HepG2 (cell line): ENCODE results near the gene SESN1. TPM values are rescaled to one million over a fixed set of nuclear protein-coding genes. Genes with fewer than 3 reads are reported as not detected.

ENCODE experiments used
- ATAC-seq: fragments of 200-7000 bp; cut with Tn5 transposase; 3 replicates; pipeline ENCODE4 v1.9.1; 2020; ENCODE audit warnings: mild to moderate bottlenecking, moderate library complexity
- BruUV-seq: library from RNA; stranded (reverse); fragments of 400-500 nt; replicated peaks from 2 replicates; lab custom pipeline; 2021; lab: Mats Ljungman, UMichigan
- CTCF ChIA-PET: fragments of 300-600 bp; formaldehyde crosslinking; extraction: SDS; loops from one replicate; lab custom pipeline; 2021; ENCODE audit warnings: low total read pairs, inconsistent platforms, low intra/inter-chr PET ratio; lab: Yijun Ruan, JAX
- POLR2A ChIA-PET: fragments of 350-600 bp; sonication (Branson Sonifier 250); formaldehyde crosslinking; loops from one replicate; lab custom pipeline; 2020; ENCODE audit warnings: antibody characterized with exemption, inconsistent platforms; lab: Yijun Ruan, JAX
- DNase-seq: peaks from one replicate; pipeline ENCODE4 v3.0.0-alpha.2; 2015; ENCODE audit warnings: low spot score
- FAIRE-seq: peaks from 3 replicates; lab custom pipeline; 2011; peaks lifted over from hg19 to GRCh38; lab: Jason Lieb, UNC
- H2AFZ ChIP-seq: one replicate; pipeline ENCODE4 v1.6.1; 2011; ENCODE audit warnings: low read length, inconsistent platforms
- H3K27ac ChIP-seq: fragments of 300-600 bp; 3 replicates; pipeline ENCODE4 v1.8.0; 2011; ENCODE audit warnings: mixed run types, mild to moderate bottlenecking, mixed read lengths, low read length, inconsistent platforms; ENCODE audit not compliant: insufficient read depth; ENCODE audit errors: extremely low read length
- H3K27me3 ChIP-seq, 2 experiments: fragments of 200-600 bp in 1 of 2; 2 replicates in 1 of 2; 3 replicates in 1 of 2; pipeline versions ENCODE4 v1.6.0 to v1.8.0; 2011; ENCODE audit warnings: low read length in 2 of 2, mild to moderate bottlenecking in 2 of 2, moderate library complexity in 2 of 2, inconsistent platforms in 1 of 2; ENCODE audit not compliant: insufficient read depth in 2 of 2, control insufficient read depth in 1 of 2
- H3K36me3 ChIP-seq, 2 experiments: fragments of 200-600 bp in 1 of 2; replicated peaks in 1 of 2; 2 replicates in 1 of 2; 3 replicates in 1 of 2; pipeline versions ENCODE4 v1.5.1 to v1.8.0; 2011; ENCODE audit warnings: low read length in 2 of 2, inconsistent platforms in 1 of 2; ENCODE audit not compliant: insufficient read depth in 2 of 2, control insufficient read depth in 1 of 2
- H3K4me1 ChIP-seq: 2 replicates; pipeline ENCODE4 v1.5.1; 2012; ENCODE audit warnings: low read length, inconsistent platforms; ENCODE audit not compliant: insufficient read depth
- H3K4me2 ChIP-seq: 2 replicates; pipeline ENCODE4 v1.6.0; 2011; ENCODE audit warnings: low read depth, low read length, inconsistent platforms
- H3K4me3 ChIP-seq, 3 experiments: fragments of 200-600 bp in 1 of 3; sonication (generic), shearing (Covaris generic) in 1 of 3; replicated peaks in 1 of 3; 2 replicates each; pipeline ENCODE4 v1.5.1; 2011 to 2016; ENCODE audit warnings: low read length in 3 of 3, inconsistent platforms in 2 of 3, low read depth in 2 of 3, mild to moderate bottlenecking in 2 of 3, control low read depth in 1 of 3, mixed read lengths in 1 of 3; ENCODE audit not compliant: insufficient read depth in 1 of 3
- H3K79me2 ChIP-seq: one replicate; pipeline ENCODE4 v1.6.1; 2011; ENCODE audit warnings: low read length, inconsistent platforms; ENCODE audit not compliant: insufficient read depth
- H3K9ac ChIP-seq: 2 replicates; pipeline ENCODE4 v1.6.0; 2011; ENCODE audit warnings: mild to moderate bottlenecking, low read depth, low read length, inconsistent platforms; ENCODE audit not compliant: insufficient read depth
- H3K9me3 ChIP-seq: 2 replicates; pipeline ENCODE4 v1.5.1; 2012; ENCODE audit warnings: mild to moderate bottlenecking, low read length
- H4K20me1 ChIP-seq: 2 replicates; pipeline ENCODE4 v1.6.0; 2011; ENCODE audit warnings: inconsistent platforms, mild to moderate bottlenecking, low read length, moderate library complexity; ENCODE audit not compliant: insufficient read depth
- BHLHE40 ChIP-seq: IDR thresholded peaks from 2 replicates; pipeline ENCODE4 v1.6.1; 2011; ENCODE audit warnings: low read length, improper control_type of control experiment
- CBFB ChIP-seq: sonication (generic); formaldehyde crosslinking; IDR thresholded peaks from 2 replicates; pipeline ENCODE4 v1.4.0; 2020; ENCODE audit warnings: missing genetic modification reagents
- REST ChIP-seq, 2 experiments: IDR thresholded peaks; 2 replicates each; pipeline ENCODE4 v1.6.1; 2011 to 2012; ENCODE audit warnings: low read length in 2 of 2, borderline replicate concordance in 1 of 2, low read depth in 1 of 2, mild to moderate bottlenecking in 1 of 2, moderate library complexity in 1 of 2
- SALL1 ChIP-seq: sonication (generic); formaldehyde crosslinking; IDR thresholded peaks from 2 replicates; pipeline ENCODE4 v1.8.0; 2022; ENCODE audit warnings: mild to moderate bottlenecking, missing genetic modification reagents
- SRY ChIP-seq: sonication (generic); formaldehyde crosslinking; IDR thresholded peaks from 2 replicates; pipeline ENCODE4 v1.8.0; 2022; ENCODE audit warnings: mild to moderate bottlenecking, missing genetic modification reagents
- SUZ12 ChIP-seq: fragments of 150-350 bp; IDR thresholded peaks from 2 replicates; pipeline ENCODE4 v1.6.1; 2014; ENCODE audit warnings: low read depth, low read length
- ZBTB1 ChIP-seq: sonication (generic); formaldehyde crosslinking; IDR thresholded peaks from 2 replicates; pipeline ENCODE4 v1.4.0; 2020; ENCODE audit warnings: missing genetic modification reagents, borderline replicate concordance
- ZNF275 ChIP-seq: sonication (generic); formaldehyde crosslinking; IDR thresholded peaks from 2 replicates; pipeline ENCODE4 v1.8.0; 2022; ENCODE audit warnings: missing genetic modification reagents, mild to moderate bottlenecking, inconsistent platforms, borderline replicate concordance
- ZNF546 ChIP-seq: sonication (generic); formaldehyde crosslinking; conservative IDR thresholded peaks from 2 replicates; pipeline ENCODE4 v1.8.1; 2023; ENCODE audit warnings: mild to moderate bottlenecking, missing genetic modification reagents
- ZNF644 ChIP-seq: IDR thresholded peaks from 2 replicates; pipeline ENCODE4 v1.6.1; 2016; ENCODE audit warnings: low read depth
- ZNF878 ChIP-seq: sonication (generic); formaldehyde crosslinking; IDR thresholded peaks from 2 replicates; pipeline ENCODE4 v1.8.1; 2023; ENCODE audit warnings: mild to moderate bottlenecking, missing genetic modification reagents, moderate library complexity
- WGBS: methylation state at CpG from one replicate; pipeline ENCODE4 v1.1.6; 2017; ENCODE audit warnings: low lambda C conversion rate; 5-methylcytosine and 5-hydroxymethylcytosine counted together
- in situ Hi-C: cut with HindIII; loops from 2 replicates; pipeline ENCODE4 v1.10.0; 2017; ENCODE audit warnings: low pct_unique_long_range_greater_than_20kb; ENCODE audit not compliant: extremely low pct_ligation_motif_present
- intact Hi-C: fragments of 100-400 bp; cut with micrococcal nuclease; formaldehyde crosslinking; loops from one replicate; pipeline ENCODE4 v1.10.0; 2022; ENCODE audit not compliant: unreplicated experiment
- polyA plus RNA-seq, 8 experiments: library from polyadenylated mRNA; depleted of rRNA in 3 of 8; stranded (reverse) in 7 of 8; unstranded in 1 of 8; fragments of >200 nt; fragmentation: Illumina TruSeq in 4 of 8; extraction: Trizol in 4 of 8; gene quantifications; 2 replicates each; pipeline versions ENCODE4 v1.2.1 to v1.2.3, GENCODE V29; 2011 to 2016; ENCODE audit warnings: low read depth in 4 of 8, missing spikeins in 1 of 8, mixed read lengths in 1 of 8; ENCODE audit not compliant: insufficient read depth in 1 of 8
- total RNA-seq, 5 experiments: library from RNA; depleted of rRNA; stranded (reverse); fragments of >200 nt; fragmentation: Illumina TruSeq; extraction: Trizol; gene quantifications; 2 replicates each; pipeline ENCODE4 v1.2.3, GENCODE V29; 2016; ENCODE audit warnings: low read depth in 1 of 5
- TF ChIP-seq, protein P1 (sequence below): sonication (generic); formaldehyde crosslinking; IDR thresholded peaks from 2 replicates; pipeline ENCODE4 v1.8.1; 2023; ENCODE audit warnings: mild to moderate bottlenecking, missing genetic modification reagents, borderline replicate concordance

Gene SESN1
- total and polyA plus RNA-seq, 2 of the 13 experiments (the other 11 are each of a cell fraction or from before 2014, with no cell fraction given), result 24.9 to 44.7 TPM

DNA sequence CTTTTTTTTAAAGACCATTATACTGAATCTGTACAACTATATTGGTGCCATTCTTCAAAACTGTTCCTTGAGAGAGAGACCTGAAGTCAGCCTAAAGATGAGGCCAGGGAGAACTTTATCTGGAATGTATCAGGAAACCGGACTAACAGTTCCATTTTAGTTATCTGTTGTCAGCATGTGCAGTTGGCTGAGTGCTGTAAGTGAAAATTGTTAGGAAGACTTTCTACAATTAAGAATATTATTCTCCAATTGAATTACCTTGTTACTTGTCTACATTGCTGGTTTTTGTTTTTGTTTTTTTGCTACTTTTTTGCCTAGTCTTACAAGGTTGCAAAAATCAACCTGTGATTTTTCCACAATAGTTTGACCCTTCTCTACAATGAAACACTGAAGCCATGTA is 8.1 kb upstream of the SESN1 start:
- FAIRE-seq (no peak), DNase-seq (no peak), ATAC-seq (no peak)
- POLR2A ChIA-PET, result no interaction called here
- no peaks in the 10 kb centered on the region for H3K79me2 ChIP-seq
- H3K9me3 ChIP-seq, result no peaks in the 10 kb centered on the region
- no peaks in the 10 kb centered on the region for H3K27me3 ChIP-seq
- no peak overlapping the region for H3K4me3 ChIP-seq
- in situ Hi-C loops, result no loop called here
- no peaks in the 10 kb centered on the region for H3K36me3 ChIP-seq
- no peak overlapping the region for H3K27ac ChIP-seq
- TF ChIP-seq SUZ12 (no peak), BHLHE40 (no peak), CBFB (no peak), ZNF275 (no peak), ZBTB1 (no peak), ZNF644 (CRISPR knock-in tag) (no peak), SRY (CRISPR knock-in tag) (no peak), SALL1 (no peak), REST (IDR thresholded peaks at IDR 0.05; ENCODE audit: borderline replicate concordance in 1 of 2, low read depth in 1 of 2, low read length in 2 of 2) (no peak), ZNF546 (CRISPR knock-in tag) (no peak), ZNF878 (CRISPR knock-in tag) (no peak)
- TF ChIP-seq, protein P1, sequence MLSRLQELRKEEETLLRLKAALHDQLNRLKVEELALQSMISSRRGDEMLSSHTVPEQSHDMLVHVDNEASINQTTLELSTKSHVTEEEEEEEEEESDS (CRISPR knock-in tag), result no peak
- intact Hi-C loops, result no loop called here
- no peak overlapping the region for H3K4me2 ChIP-seq
- H2AFZ ChIP-seq, result no peak overlapping the region
- no TSS peak for BruUV-seq
- 95% methylated on average over 1 of the region's 1 CpG for WGBS
- 0 out of 2 replicates have a peak, but pooled peaks cover 2% of the 10 kb centered on the region for H3K4me1 ChIP-seq
- no peak overlapping the region for H3K9ac ChIP-seq
- H4K20me1 ChIP-seq, result no peaks in the 10 kb centered on the region
- CTCF ChIA-PET, result no interaction called here
